SW 1271 (cell line): Measurements from ENCODE around the gene PDPK1.
"Not testable (repeated sequence)": the region's sequence is repeated elsewhere in the genome, so short reads cannot be mapped to it uniquely, and the experiment has no call there.

Experiments used
- DNase-seq, 2 experiments: peaks; one replicate each; lab custom pipeline; 2025; lab: John Stamatoyannopoulos, UW

The PDPK1 gene

DNA sequence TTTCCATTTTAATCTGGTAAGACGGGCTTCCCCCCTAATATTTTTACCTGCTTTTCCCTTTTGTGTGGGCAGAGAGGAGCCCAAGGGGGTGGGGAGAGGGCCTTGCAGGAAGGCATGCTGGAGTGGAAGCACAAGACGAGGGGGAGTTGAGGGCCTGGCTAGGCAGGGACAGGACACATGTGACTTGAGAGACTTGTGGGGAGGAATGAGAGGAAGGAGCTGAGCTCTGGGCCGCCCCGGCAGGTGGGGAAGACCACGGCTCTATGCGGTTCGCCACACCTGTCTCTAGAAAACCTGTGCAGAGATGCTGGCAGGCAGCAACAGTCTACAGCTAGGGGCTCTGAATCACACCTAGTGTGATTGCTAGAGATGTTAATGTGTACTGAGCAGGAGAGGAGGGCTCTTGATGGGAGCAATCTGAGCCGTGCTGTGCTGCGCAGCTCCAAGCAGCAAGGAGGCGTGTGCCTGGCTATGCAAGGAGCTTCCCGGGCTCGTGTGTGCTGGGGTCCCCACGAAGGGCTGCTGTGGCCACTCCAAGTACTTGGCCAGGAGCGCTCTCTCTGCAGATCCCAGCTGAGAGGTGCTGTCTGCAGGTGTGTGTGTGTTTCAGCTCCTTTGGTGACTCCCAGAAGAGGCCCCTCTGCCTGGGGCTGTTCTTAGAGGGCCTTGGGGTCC lies 50.2 kb downstream of the PDPK1 start:
- DNase-seq, result no peak

DNA sequence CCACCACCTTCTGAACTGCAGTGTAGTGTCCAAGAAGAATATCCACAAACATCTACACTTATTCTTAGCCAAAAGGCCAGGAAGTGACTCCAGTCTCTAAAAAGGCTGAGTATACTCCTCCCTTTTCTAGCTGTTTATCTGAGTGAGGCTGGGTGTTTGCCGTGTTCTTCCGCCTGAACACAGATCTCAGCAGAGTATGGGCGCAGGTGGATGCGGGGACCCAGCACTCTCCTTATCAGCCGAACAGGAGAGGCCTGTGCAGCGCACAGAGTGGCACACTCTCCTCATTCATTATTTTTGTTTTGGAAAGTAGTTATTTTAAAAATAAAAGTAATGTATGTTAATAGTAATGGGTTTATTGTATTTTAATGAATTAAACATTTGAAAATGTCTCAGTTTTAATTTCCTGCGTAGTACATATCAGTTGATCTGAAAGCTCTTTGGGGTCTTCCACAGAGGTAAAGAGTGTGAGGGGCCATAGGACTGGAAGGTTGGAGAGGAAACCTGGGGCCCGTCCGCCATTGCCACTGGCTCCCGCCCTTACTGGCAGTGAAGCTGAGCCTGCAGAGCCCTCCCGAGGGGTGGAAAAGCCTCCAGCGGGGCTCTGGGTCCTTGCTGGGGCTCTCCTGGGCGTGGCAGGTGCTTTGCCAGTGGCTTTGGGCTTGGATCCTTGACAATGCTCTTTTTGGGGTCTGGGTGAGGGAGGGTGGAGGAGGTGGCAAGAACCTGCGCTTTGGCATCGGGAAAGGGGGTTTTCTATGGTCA lies 53.8 kb downstream of the PDPK1 start:
- no peak for DNase-seq

DNA sequence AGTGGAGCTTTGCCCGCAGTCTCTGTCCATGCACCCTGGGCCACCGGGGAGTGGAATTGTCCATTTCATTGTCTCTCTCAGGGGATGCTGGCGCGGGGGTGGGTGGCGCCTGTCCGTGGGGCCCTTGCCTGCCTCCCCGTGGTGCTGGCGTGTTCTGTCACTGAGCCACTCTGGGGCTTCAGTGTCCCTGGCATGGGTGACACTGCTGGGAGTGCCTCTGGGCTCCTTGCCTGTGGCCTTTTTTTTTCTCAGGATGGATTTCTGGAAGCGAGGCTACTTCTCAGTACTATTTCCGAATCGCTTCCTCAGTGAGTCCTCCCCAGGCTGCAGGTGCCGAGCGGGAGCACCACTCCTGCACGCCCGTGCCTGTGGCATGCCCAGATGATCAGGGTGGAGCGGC lies 55.0 kb downstream of the PDPK1 start:
- DNase-seq, result no peak

DNA sequence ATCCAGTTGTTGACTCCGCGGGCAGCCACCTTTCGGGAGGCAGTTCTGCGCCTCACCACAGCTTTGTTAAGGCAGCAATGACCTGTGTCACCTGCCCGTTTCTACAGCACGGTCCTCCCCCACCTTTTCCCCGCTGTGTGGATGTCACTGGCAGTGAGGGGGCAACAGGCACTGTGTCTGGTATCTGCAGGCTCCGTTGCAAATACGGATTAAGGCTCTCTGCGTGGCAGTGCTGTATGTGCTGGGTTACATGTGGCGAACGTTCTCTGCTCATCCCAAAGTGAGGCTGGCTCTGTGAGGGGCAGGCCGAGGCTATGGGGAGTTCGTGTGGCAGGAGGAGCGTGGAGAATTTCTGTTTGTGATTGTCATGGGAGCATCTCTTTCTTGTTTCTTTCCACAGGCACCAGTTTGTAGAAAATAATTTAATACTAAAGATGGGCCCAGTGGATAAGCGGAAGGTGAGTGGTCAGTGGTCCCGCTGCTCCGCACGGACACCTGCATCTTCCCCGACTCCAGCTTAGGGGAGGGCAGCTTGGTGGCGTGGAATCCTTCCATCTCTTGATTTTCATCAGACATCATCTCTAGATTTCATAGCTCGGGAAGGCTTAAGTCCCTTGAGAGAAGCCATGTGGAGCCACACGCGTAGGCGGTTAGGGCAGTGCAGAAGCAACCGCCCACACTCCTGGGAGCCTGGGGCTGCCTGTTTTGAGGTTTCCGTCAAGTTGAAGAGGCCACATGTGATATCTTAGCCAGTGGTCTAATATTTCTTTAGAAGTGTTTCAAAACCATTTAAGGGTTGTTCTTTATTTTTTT lies 57.8 kb downstream of the PDPK1 start:
- no peak for DNase-seq

DNA sequence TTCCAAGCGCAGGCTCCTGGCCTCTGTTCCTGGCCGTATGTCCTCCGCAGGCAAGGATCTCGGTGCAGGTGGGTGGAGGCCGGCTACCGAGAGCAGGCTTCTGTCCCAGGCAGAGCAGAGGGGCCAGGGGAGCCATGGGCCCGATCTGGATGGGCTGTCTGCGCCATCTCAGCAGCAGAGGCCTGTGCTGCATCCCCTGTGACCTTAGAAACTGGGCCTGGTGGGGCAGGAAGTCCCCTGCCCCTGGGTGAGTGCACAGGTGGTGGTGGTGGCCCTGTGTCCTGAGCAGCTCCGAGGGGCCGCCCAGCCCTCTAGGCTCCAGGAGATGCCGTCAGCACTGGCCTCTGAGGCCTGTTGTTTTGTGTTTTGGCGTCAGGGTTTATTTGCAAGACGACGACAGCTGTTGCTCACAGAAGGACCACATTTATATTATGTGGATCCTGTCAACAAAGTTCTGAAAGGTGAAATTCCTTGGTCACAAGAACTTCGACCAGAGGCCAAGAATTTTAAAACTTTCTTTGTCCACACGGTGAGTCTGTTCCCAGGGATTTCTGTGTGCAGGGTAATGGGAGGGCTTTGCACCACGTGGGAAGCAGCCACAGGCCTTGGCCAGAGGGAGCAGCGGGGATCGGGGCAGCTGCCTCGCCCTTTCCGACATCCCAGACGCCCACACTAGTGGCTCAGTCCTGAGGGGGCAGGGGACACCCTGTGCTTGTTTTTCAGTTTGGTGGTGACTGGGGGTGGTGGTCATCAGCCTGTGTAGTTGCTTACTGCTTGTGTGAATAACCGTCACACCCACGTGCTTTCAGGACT lies 59.1 kb downstream of the PDPK1 start:
- no peak for DNase-seq

DNA sequence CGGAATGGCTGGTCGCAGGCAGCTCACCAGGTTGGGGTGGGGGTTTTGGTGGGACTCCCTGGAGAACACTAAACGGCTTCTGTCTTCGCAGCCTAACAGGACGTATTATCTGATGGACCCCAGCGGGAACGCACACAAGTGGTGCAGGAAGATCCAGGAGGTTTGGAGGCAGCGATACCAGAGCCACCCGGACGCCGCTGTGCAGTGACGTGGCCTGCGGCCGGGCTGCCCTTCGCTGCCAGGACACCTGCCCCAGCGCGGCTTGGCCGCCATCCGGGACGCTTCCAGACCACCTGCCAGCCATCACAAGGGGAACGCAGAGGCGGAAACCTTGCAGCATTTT lies 59.7 kb downstream of the PDPK1 start:
- DNase-seq, result no peak

DNA sequence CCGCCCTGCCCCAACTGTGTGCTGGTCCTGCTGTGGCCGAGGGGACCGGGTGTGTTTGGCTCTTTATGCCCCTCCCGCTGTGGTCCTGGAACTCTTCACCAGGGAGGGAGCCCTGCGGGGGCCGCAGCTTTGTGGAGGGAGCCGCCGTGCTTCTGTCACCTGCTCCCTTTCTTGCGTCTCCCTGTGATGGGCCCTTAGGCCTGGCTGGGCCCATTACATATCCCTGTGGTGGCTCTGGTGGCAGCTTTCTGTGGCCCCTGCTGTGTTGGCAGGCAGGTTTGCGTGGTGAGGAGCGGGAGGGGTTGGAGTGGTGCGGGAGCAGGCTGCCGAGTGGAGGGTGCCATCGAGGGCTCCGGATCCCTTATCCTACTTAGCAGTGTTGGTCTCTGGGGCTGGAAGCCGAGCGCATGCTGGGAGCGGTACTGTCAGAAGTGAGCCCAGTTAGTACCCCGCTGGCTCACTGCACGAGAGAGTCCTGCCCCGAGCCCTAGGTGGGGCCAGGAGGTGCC lies 60.4 kb downstream of the PDPK1 start:
- DNase-seq, result no peak

DNA sequence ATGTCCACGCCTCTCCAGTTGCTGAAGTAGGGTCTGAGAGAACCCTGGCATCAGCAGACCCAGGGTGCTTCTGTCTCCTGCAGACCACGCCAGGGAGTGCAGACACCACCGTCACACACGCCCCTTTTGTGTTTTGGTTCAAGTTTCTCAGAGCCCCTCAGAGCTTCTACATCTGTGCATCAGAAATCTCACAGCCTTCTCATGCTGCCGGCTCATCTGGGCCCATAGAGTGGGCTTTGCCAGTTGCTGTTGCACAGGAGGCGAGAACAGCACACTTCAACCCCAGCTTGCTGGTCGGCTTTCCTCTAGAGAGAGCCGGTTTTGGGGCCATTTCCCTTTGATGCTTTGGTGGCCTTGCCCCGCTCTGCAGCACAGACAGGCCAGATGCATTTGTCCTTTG lies 60.9 kb downstream of the PDPK1 start:
- no peak for DNase-seq

DNA sequence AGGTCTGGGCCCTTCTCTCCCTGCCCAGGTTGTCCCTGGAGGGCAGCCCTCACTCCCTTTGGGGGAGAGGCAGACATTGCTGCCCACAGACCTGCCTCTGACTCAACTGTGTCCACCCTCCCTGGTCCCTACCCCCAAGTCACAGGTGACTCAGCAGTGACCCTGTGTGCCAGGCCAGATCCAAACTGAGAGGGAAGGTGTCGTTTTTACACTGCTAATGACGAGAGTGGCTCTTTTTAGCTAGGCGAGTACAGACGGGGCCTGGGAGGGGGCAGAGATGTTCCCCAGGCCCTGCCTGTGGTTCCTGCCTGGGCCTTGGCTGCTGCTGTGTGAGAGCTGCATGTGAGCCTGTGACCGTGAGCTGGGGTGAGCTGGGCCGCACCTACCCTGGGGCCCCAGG lies 61.3 kb downstream of the PDPK1 start:
- not testable (repeated sequence) for DNase-seq

DNA sequence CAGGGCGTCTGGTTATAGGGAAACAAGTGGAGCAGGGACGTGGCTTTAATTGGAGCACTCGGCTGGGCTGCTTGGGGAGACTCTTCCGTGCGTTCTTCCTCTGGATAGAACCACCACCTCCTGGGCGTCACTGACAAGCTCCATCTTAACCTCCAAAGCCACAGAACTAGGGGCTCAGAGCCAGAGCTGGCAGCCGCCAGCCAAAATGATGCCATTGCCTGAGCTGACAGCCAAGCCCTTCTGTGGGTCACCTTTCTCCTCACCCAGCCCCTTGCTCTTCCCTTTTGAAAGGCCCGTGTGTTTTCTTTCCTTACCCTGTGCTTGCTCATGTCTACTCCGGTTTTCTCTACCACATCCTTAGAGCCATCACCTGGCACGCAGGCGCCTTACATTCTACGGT lies 62.0 kb downstream of the PDPK1 start:
- not testable (repeated sequence) for DNase-seq

DNA sequence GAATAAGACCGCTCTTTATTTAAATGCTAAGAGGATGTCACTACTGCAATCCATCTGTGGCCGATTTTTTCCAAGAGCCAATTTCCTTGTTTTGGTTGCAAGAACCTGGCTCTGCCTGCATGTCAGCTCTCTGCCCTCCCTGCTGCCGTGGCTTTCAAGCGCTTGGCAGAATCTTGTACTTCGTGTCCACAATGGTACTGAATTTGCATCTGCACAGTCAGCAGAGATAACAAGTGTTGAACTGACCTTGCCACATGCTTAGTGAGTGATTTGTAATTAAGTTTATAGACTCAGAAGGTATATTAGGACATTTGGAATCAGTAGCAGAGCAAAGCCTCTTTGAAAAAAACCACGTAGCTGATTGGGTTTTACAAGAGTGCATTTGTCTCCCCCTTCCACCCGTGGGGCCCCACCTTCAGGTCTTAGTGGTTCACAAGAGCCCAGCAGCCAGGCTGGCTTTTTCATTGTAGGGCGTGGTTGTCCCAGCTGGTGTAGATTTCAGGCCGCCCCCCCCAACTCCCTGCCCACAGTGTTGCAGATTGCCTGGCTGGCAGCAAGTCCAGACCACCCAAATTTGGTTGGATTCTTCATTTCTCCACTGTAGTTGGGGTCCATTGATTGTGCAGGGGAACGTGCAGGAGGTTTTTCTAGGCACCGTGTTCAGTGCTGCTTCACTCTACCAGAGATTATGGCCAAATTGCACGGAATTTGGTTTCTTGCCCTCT lies 63.6 kb downstream of the PDPK1 start:
- not testable (repeated sequence) for DNase-seq

DNA sequence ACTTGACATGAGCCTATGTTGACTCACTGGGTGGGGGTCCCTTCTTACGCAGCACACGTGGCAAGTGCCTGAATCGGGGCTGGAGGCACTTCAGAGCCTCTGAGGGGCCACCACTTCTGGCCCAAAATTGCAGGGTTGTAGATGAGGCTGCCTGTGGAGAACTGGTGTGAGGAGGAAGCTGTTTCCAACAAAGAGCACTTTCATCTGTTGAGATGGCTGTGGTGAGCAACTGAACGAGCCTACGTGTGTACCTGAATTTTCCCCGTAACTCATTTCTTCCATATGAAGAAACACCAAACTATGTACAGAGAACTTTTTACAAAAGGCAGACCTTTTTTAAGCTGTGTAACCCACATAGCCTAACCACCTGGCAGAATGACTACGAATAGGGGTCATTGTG lies 64.4 kb downstream of the PDPK1 start:
- not testable (repeated sequence) for DNase-seq

DNA sequence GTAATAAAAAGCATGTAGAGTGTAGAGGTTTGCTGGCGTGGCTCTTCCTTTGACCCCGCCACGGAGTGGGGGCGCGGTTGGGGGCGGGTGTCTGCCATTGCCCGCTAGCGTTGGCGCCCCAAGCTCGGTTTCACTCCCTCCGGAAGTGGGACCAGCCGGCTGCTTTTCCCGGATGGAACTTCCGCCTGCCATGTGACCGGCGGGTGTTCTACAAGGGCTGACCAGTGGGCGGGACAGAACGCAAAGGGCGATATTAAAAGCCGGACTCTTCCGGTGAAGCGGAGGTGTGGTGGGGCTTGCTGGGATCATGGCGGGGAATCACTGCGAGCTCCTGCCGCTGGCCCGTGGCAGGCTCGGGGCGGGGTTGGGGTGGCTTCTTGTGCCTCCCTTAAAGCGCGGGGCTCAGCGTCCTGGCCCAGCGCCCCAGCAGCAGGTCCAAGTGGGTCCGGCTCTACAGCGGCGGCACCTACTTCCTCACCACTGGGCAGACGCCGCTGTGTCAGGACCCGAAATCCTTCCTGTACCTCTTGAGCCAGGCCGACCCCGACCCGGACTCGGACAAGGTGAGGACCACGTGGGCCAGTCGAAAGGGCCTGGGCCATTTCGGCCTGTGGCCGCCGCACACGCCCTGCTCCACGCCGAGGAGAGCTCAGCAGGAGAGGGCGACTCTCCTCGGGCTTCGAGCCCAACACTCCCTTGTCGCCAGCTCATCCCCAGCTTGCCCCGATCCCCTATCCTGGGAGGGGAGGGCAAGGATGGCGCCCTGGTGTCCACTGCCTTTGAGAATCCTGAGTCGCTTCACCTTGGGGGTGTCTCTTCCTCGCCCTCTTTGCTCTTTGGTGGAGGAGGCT lies 65.6 kb downstream of the PDPK1 start:
- DNase-seq, result peak; percentile 84 to 90

DNA sequence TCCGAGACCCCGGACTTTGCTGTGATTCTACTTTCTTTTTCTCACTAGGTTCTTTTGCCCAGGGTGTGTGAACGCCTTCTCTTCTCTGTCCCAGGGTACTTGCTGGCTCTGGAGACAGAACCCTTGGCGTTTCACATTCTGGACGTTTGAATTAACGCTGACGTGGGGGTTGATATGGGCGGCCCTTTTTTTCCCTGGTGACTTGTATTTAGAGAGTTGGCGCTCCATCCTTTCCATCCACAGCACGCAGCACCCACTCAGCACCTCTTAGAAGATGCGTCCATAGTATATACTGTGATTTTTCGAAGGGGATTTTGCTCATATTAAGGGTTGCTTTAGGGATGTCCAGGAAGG lies 66.2 kb downstream of the PDPK1 start:
- not testable (repeated sequence) for DNase-seq

DNA sequence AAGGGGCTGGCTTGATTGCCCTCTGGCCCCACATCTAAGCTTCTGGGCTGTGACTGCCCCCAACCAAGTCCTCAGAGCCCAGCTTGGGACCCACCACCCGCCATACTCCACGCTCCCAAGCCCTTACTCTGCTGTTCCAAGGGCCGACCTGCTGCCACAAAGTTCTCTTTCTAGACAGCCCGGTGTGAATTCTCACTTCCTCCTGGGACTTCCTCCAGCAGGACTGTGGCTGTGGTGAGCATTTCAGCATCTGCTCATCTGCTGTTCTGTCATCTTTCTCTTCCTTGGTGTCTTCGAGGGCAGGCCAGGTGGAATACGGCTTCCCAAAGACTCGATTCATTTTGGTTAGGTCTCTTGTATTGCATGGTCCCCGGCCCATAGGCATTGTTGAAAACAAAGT lies 69.0 kb downstream of the PDPK1 start:
- DNase-seq, result not testable (repeated sequence)

DNA sequence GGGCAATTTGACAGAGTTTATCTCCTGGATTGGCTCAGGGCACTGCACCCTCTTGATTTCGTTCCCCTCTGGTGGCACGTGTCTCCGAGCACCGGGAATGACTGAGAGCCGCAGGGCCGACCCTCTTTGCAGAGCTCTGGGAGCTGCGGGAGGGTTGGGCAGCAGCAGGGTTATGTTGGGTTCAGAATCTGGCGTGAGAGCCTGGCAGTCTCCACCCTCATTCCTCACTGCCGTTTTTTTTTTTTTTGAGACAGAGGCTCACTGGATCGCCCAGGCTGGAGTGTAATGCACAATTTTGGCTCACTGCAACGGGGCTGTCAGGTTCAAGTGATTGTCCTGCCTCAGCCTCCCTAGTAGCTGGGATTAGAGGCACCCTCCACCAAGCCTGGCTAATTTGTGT lies 71.5 kb downstream of the PDPK1 start:
- not testable (repeated sequence) for DNase-seq

DNA sequence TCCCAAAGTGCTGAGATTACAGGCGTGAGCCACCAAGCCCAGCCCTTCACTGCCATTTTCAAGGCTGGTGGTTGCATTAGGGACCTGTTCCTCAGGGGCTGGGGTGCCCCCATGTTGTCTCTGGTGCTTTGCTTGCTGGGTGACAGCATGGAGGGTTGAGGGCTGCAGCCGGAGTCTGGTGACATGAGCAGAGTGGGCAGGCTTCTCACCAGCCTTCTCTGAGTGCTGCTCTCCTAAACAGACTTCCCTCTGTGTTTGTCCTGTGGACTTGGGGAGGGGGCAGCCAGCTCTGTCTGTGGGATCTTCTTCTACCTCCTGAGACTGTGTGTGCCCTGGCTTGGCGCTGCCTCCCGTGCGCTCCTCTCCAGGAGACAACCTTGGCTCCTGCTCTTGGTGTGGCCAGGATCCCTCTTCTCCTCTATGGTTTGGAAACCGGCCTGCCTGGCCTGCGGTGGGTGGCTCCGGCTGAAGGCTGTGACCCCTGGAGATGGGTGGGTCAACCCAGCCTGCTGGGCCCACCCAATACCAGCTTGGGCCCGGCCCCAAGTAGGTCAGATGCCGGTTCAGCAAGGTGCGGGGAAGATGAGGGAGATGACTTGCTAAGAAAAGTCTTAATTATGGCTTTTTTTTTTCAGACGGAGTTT lies 72.1 kb downstream of the PDPK1 start:
- DNase-seq, result no peak

DNA sequence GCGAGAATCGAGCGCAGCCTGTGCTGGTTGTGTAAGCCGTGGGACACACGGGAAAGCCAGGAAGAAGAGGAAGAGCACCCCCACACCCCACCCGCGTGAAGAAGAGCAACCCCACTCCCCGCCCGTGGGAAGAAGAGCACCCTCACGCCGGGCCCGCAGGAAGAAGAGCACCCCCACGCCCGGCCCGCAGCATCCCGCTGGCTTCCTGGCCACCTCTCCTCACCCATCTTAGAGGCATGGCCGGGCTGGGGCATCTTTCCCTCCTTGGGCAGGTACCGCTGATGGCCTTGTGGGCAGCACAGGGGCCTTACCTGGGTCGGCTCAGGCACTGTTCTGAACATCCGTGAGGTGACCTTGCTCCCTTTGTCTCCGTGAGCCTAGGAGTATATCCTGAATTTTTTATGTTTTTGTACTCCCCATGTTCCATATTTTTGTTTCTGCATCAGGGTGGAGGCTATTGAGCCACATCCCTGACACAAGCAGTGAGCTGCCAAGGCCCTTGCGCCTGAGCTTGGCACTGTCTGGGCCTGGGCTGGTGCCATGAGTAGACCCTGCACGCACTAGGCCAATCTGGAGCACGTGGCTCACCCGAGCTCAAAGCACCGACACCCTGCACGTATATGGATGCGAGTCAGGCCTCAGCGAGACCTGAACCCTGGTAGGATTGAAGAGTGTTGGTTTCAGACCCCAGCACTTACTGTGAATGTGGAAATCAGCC lies 73.1 kb downstream of the PDPK1 start:
- DNase-seq, result no peak

DNA sequence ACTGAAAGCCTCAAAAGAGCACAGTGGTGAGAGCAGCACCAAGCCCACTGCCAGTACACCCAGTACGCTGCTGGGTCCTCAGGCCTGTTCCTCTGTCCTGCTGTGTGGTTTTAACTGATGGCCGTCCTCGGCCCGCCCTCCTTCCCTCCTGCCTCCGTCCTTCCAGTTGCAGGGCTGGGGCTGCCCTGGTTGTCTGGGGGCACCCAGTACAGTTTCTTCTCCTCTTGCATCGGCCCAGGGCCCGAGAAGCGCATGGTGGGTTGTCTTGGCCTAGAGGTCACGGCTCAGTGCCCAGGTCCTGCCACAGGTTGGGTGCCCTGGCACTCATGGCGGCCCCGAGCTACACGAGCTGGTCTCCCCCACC lies 73.7 kb downstream of the PDPK1 start:
- no peak for DNase-seq
